ENCODE results near the gene ATAD2B.

GRCh38 chr2:23837871-23838270 lies 89.1 kb downstream of the ATAD2B start:
- TF ChIP-seq CTCF (IDR thresholded peaks at IDR 0.05): no peak
- no peak for TF ChIP-seq ZFX (IDR thresholded peaks at IDR 0.05; ENCODE audit: borderline replicate concordance)
